GM18909 (cell line): Measurements from ENCODE around the gene ATP2B1.

ENCODE experiments used
- ATAC-seq: cut with Tn5 transposase; IDR thresholded peaks from one replicate; pipeline ENCODE4 v1.9.1; 2021; ENCODE audit warnings: mild to moderate bottlenecking; ENCODE audit not compliant: unreplicated experiment, poor library complexity

ATP2B1 gene

GRCh38 chr12:89618113-89618862 lies 90.3 kb downstream of the ATP2B1 start:
- ATAC-seq = no peak

GRCh38 chr12:89610366-89610765 lies 98.3 kb downstream of the ATP2B1 start:
- no peak for ATAC-seq

DNA sequence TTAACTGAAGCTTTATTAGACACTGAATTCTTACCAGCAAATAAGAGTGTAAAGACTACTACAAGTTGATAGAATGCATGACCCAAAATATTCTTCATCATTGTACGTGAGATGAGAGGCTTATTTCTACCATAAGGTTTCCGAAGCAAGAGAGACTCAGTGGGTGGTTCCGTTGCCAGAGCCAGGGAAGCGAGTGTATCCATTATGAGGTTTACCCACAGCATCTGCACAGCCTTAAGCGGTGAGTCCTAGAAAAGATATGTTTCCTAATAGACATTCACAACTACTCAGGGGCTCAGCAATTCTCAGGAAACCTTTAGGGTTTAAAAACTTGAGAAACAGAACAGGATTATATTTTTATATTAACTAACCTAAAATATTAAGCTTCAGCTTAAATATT lies 105.0 kb downstream of the ATP2B1 start:
- ATAC-seq = no peak

DNA sequence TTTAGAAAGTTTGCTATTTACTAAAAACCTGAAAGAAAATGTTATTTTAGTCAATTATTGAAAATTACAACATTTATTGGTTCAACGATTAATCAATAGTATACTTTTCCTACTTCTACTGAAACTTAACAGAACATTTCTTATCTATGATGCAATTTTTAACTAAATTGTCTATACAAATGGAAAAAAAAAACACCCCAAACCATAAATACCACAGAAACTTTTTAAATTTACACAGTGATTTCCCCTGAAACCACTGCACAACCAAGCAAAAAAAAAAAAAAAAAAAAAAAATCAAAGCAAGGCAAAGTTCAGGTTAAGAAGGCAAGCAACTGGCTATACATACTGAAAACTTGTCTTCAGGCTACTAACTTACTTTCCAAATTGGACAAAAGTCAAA lies 110.9 kb downstream of the ATP2B1 start:
- ATAC-seq = peak; percentile 55

GRCh38 chr12:89597210-89597609 lies 111.4 kb downstream of the ATP2B1 start:
- ATAC-seq = no peak

DNA sequence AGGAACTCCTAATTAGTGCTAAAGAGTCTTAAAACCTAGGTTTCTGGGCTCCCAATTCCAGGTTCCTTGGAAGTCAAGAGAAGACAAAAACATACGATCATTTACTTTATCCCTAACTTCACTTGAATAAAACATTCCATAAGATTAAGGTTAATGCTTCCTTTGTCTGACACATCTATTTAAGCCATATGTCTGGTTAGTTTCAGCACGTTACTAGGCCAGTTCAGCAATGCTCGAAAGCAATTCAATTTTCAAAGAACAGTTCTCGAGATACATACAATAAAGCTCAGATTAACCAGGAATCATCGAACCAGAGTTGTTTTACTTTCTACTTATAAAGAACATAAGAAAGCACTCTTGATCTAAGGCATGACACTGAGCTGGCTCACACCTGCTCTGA lies 114.8 kb downstream of the ATP2B1 start:
- no peak for ATAC-seq

GRCh38 chr12:89593233-89593632 lies 115.4 kb downstream of the ATP2B1 start:
- no peak for ATAC-seq

GRCh38 chr12:89589753-89590152 lies 118.9 kb downstream of the ATP2B1 start:
- ATAC-seq = no peak

DNA sequence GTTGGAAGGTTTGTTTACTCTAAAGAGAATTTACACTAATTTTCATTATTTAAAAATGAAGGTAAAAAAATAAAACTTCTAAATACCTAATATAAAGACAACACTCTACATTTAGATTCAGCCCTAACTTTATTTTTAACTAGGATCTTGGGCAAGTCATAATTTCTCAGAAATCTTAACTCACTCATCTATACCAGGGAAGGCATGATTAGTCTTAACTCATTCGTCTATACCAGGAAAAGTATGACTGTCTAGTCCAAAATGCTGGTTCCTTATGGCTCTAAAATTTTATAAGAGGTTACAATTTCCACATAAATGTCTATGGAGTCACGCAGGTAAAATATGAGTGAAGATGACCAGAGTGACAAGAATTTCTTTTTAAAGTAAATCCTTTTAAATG lies 130.1 kb downstream of the ATP2B1 start:
- no peak for ATAC-seq

DNA sequence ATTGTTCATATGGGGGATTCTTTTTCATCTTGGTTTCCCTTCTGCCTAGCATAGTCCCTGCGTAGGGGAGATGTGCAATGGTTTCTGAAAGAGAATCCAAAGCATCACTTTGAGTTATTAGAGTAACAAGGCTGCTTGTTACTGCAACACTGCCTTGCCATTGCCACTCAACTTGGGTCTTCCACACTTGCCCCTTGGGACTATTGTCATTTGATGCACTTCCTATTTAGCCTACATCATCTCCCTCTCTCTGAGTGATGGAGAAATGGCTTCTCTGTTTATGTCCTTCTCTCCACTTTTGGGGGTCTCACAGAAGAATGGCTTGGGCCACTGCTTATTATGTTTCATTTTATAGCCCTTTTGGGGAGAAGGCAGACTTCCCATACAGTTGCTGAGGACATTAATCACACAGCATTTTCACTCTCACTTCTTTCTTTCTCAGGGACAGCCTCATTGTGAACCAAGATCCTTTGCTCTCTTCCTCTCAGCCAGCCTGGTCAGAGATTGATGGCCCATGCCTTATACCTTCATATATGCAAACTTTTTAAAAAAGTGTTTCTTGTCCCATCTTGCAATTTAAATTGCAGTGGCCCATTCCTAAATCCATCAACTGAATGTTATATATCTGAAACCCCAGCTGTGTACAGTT lies 131.9 kb downstream of the ATP2B1 start:
- ATAC-seq = no peak

GRCh38 chr12:89575374-89575773 lies 133.3 kb downstream of the ATP2B1 start:
- no peak for ATAC-seq

DNA sequence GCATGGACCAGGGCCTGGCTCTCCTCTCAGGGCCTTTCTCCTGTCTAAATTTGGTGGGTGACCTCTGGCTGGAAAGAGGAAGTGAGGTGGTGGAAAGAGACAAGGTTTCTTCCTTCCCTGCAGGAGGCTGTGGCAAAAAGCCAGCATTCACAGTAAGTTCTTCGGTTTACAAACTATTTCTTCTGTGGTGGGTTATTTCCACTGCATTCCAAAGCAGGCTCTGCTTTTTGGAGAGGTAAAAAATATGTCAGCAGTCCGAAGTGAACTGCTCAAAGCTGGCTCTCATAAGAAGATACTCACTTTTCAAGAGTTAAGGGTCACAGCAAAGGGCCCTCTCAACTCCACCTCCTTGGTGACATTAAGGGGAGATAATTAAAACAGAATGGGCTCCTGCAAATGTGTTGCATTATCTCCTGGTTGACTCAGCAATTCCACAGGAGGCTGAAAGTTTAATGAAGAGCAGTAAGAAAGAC lies 133.9 kb downstream of the ATP2B1 start:
- ATAC-seq = peak; percentile 56

DNA sequence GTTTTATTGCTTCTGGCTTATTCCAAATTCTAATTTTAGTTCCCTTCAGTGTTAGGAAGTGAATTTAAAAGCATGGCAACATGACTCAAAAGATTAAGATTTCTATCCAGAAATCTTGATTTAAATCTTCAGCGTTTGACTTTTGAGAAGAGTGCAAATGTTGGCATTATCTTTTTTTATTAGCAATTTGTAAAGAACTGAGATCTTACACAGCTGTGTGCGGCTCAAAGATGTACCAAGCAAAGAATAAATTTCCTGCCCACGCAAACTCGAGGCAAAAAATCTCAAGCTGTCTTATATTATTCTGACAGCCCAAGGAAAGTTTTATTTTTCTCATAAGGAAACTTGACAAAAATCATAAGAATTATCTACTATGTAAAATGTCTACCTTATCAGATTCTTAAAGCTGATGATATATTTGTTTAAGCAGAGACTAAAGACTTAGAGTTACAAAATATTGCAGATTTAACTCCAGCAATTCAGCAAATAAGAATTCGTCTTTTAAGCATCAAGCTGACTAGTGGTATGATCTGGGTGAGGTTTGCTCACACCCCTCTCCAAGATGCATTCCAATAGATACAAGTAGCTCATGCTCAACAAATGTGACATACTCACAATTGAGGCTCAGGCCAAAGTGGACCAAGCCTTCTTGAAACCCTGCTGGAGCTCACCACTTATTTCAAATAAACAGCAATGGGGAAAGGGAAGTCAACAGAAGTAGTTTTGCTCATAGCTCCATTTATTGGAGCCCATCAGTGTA lies 135.4 kb downstream of the ATP2B1 start:
- ATAC-seq = no peak

- ATAC-seq = no peak
These were observed 137.0 kb downstream of the ATP2B1 start for GRCh38 chr12:89571491-89572195.

DNA sequence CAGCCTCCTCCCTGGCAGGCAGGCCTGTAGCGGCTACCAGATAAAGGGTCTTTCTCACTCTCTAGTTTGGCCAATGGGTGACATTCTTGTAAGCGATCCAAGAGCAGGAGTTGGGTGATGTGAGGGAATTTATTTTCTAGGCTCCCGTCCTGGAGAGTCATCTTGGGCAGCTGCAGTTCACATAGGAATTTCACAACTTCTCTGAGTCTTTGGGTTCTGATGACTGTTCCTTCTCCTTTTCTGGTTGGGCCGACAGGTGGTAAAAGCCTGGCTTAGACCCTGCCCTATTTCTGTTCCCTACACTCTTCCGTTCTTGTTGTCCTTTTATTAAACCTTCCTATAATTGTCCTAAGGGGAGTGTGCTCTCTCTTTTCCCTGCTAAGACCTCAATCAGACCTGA lies 140.2 kb downstream of the ATP2B1 start:
- ATAC-seq = no peak

DNA sequence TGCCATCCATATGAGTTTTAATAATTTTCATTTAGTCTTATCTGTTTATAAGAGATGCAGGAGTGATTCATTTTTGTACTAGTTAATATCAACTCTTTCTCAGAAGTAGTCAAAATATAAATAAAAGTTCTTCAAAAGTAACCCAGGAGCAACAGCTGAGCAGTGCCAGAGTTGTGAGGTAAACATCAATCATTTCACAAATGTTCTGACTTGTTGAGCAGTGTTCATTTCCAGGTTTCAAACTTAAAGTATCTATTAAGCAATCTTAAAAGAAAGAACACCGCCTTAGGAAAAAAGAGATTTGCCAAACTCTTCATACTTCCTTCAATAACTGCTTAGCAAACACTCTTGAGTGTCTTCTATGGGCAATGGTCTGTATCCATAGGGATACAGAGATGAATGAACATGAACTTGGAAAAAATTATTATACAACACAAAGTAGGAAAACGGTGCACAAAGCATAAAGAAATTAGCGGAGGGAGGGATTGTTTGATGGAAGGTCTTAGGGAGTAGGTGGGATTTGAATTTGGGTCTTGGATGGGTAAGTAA lies 140.9 kb downstream of the ATP2B1 start:
- no peak for ATAC-seq

GRCh38 chr12:89566615-89567014 lies 142.0 kb downstream of the ATP2B1 start:
- no peak for ATAC-seq

GRCh38 chr12:89565002-89565401 lies 143.6 kb downstream of the ATP2B1 start:
- no peak for ATAC-seq

DNA sequence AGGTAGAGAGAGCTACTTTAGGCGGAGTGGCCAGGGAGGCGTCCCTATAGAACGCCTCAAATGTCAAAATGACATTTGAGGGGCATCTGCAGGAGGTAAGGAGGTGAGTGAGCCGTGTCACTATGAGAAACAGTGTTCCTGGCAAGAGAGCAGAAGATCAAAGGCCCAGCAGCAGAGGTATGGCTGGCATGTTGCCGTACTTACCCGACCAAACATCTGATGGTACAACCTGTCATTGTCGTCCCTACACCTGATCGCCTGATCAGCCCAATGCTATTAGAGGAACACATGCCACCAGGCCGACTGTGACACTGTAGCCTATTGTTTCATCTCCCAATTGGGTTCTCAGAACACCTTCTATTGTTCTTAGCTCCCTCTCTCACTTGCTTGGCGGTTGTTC lies 148.9 kb downstream of the ATP2B1 start:
- ATAC-seq = no peak

DNA sequence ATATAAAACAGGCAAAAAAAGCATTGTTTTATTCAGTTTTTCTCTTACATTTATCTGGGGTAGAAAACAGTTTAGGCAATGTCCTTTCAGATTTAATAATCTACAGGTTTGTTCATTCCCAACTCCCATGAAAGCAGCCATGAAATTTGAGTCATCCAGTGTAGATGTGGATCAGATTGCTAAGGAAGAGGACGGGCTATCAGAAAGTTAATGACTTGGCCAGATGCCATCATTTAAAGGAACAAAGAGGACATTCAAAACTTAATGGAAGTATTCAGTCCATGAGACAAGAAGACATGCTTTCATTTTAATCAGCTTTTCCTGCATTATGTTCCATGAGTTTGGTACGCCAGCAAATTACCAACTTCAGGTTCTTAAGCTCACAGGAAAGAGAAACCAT lies 151.7 kb downstream of the ATP2B1 start:
- ATAC-seq = no peak
